Measurements from ENCODE around the gene SDK1.

The SDK1 gene

DNA sequence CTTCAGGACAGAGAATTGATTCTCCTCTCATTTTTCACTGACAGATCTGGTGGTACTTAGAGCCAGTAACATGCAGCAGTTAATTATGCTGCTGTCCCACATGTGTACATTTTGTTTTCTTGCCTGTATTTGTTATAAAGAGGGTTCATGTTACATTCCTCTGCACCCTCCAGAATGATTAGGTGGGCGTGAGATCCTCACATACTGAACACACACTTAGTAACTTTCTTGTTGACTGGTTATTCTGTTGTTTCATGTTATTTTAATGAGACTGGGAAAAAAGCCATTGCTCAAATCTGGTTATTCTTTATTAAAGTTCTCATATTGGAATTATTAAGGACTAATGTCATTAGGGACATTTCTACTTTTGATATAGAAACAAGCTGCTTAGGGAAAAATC, 409.1 kb downstream of the SDK1 start:
- Histone ChIP-seq H3K9me3 (ENCODE audit: control insufficient read depth, low read length) (no peaks in the 10 kb centered on the region), H3K4me3 (ENCODE audit: low read length) (no peak overlapping the region), H3K9ac (ENCODE audit: low read length) (no peak overlapping the region), H3K27me3 (ENCODE audit: control insufficient read depth, insufficient read depth, low read length) (peaks cover 6% of the 10 kb centered on the region), H3K4me1 (ENCODE audit: control insufficient read depth, insufficient read depth, low read length) (peaks cover 9% of the 10 kb centered on the region), H3K36me3 (ENCODE audit: control insufficient read depth, insufficient read depth, low read length) (no peaks in the 10 kb centered on the region)

DNA sequence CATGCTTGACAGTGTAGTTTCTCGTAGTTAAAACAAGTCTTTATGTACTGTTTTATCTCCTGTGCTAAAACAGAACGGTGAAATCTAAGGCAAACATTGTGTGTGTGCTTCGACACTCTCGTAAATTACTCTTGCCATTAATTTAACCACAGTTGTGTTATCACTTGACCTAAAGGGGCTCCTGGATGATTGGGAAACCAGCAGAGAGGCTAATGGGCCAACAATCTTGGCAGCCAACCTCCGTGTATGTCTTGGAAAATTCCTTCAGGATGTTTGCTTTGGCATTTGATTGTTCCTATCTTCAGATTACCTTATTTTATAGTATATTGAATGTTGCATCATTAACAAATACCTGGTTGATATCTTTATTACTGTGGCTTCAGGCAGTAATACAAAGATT, 409.5 kb downstream of the SDK1 start:
- no peak overlapping the region for H3K4me3 ChIP-seq (ENCODE audit: low read length)
- peaks cover 9% of the 10 kb centered on the region for H3K4me1 ChIP-seq (ENCODE audit: control insufficient read depth, insufficient read depth, low read length)
- peaks cover 6% of the 10 kb centered on the region for H3K27me3 ChIP-seq (ENCODE audit: control insufficient read depth, insufficient read depth, low read length)
- H3K9ac ChIP-seq (ENCODE audit: low read length) = no peak overlapping the region
- no peaks in the 10 kb centered on the region for H3K9me3 ChIP-seq (ENCODE audit: control insufficient read depth, low read length)
- no peaks in the 10 kb centered on the region for H3K36me3 ChIP-seq (ENCODE audit: control insufficient read depth, insufficient read depth, low read length)

DNA sequence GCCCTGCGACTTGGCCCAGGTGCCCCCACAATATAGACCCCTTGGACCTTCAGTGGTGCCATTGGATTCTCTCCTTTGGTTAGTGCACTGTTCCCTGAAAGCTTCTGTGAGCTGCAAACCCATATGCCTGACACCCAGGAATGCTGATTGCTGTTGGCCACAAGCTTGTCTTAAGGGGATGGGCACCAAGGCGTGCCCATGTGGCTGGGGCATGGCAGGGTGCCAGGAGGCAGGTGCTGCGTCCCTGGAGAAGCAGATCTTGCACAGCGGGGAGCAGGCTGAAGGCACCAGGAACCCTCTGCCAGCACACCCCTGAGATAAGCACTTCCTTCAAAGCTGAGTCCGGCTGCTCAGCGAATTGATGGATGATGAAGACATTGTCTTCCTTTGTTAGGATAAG, 411.8 kb downstream of the SDK1 start:
- Histone ChIP-seq H3K9ac (ENCODE audit: low read length) (no peak overlapping the region), H3K36me3 (ENCODE audit: control insufficient read depth, insufficient read depth, low read length) (no peaks in the 10 kb centered on the region), H3K27me3 (ENCODE audit: control insufficient read depth, insufficient read depth, low read length) (peaks cover 6% of the 10 kb centered on the region), H3K4me3 (ENCODE audit: low read length) (no peak overlapping the region), H3K4me1 (ENCODE audit: control insufficient read depth, insufficient read depth, low read length) (peaks cover 9% of the 10 kb centered on the region), H3K9me3 (ENCODE audit: control insufficient read depth, low read length) (no peaks in the 10 kb centered on the region)

DNA sequence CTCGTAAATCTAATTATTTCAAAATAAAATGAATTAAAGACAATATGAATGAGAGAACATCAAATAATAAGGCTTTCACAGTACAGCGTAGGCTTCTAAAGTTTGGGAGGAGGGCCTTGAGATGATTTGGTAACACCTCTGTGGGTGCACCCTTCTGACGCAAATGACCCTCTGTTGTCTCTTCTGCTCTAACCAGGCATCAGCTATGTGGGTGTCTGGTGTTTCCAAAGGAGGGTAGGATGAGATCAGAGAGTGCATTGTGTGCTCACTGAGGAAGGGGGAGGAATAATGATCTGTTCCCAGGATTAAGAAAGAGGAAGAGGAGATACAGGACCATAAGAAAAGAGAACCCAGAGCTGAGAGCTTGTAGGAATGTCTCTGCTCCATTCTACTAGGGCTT, 420.4 kb downstream of the SDK1 start:
- no peaks in the 10 kb centered on the region for H3K4me1 ChIP-seq (ENCODE audit: control insufficient read depth, insufficient read depth, low read length)
- H3K36me3 ChIP-seq (ENCODE audit: control insufficient read depth, insufficient read depth, low read length) = no peaks in the 10 kb centered on the region
- H3K9ac ChIP-seq (ENCODE audit: low read length) = no peak overlapping the region
- no peak overlapping the region for H3K4me3 ChIP-seq (ENCODE audit: low read length)
- no peaks in the 10 kb centered on the region for H3K9me3 ChIP-seq (ENCODE audit: control insufficient read depth, low read length)
- H3K27me3 ChIP-seq (ENCODE audit: control insufficient read depth, insufficient read depth, low read length) = no peaks in the 10 kb centered on the region

DNA sequence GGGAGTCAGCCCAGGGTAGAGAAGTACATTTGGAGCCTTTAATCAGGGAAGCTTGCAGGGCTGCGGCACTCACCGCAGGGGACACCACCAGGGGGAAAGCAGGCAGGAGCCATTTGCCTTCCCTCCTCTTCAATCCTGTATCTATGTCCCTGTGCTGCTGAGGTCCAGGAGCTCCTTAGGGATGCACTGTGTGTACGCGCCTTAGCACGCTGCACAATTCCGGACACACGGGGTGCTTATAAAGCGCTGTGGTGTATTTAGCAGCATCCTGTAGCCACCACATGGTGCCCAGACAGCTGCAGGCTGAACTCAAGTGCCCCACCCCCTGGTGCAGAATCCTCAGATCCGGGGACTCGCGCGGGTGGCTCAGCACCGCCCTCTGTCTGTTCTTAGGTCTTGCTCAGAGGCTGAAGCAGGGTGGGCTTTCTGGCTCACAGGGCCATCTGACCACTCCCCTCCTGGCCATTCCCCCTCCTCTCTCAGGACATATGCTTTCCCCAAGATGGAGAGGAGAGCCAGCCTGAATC, 421.4 kb downstream of the SDK1 start:
- Histone ChIP-seq H3K9ac (ENCODE audit: low read length) (no peak overlapping the region), H3K27me3 (ENCODE audit: control insufficient read depth, insufficient read depth, low read length) (no peaks in the 10 kb centered on the region), H3K4me3 (ENCODE audit: low read length) (no peak overlapping the region)

DNA sequence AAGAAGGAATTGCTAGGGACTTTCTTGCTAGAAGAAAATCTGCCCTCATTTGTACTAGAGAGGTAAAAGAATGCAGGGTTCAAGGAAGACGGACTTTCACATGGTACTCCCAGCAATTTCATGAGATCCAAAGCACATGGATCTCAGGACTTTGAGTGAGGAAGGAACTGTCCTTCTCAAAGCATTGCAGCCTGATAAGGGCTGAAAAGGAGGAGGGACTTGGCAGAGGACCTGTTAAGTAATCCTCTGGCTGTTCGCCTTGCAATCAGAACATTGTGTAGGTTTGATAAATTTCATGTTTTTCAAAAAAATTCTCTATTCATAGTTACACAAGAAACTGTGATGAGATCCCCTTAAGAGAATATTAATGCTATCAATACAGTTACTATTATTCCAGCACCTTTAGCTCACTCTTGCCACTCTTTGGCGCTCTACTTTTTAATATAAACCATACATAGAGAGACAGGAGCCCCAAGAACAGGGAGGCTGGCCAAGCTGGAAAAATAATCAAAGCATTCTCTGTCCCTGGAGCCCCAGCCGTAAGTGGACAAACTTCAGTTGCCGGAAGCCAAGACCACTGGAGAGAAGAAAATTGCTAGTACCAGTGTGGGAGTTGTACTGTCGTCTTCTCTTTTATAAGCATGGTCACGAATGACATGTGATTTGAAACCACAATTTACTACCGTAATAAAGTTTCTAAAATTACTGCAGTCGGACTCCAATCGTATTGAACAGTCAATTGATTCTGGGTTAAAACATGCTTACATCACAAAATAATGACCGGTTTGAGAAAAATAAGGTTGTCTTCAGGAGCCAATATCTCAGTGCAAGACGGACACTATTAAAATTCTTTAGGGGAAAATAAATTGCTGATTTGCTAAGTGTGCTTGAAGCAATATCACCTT, 424.4 kb downstream of the SDK1 start:
- Histone ChIP-seq H3K4me1 (ENCODE audit: control insufficient read depth, insufficient read depth, low read length) (no peaks in the 10 kb centered on the region), H3K9me3 (ENCODE audit: control insufficient read depth, low read length) (no peaks in the 10 kb centered on the region), H3K27me3 (ENCODE audit: control insufficient read depth, insufficient read depth, low read length) (no peaks in the 10 kb centered on the region), H3K36me3 (ENCODE audit: control insufficient read depth, insufficient read depth, low read length) (no peaks in the 10 kb centered on the region), H3K4me3 (ENCODE audit: low read length) (no peak overlapping the region), H3K9ac (ENCODE audit: low read length) (no peak overlapping the region)

More for the DNA sequence above, 421.4 kb downstream of the SDK1 start:
- H3K4me1 ChIP-seq (ENCODE audit: control insufficient read depth, insufficient read depth, low read length) = no peaks in the 10 kb centered on the region
- no peaks in the 10 kb centered on the region for H3K36me3 ChIP-seq (ENCODE audit: control insufficient read depth, insufficient read depth, low read length)
- no peaks in the 10 kb centered on the region for H3K9me3 ChIP-seq (ENCODE audit: control insufficient read depth, low read length)

DNA sequence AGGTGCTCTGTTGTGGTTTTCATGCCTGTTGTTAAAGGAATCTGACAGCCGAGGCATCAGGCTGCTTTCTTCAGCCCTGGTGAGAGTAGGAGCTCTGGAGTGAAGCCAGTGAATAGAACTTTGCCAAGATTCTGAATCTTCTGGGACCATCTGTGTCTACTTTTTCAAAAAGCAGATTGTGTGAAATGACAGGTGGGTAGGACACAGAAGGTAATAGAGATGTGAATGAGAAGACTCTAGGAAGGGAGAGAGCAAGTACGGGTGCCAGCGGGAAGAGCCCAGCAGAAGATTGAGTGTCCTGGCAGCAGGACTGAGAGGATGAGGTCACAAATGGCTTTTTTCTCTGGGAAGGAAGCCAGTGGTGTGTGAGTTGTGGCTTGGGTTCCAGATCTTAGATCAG, 429.2 kb downstream of the SDK1 start:
- no peaks in the 10 kb centered on the region for H3K4me1 ChIP-seq (ENCODE audit: control insufficient read depth, insufficient read depth, low read length)
- no peaks in the 10 kb centered on the region for H3K36me3 ChIP-seq (ENCODE audit: control insufficient read depth, insufficient read depth, low read length)

DNA sequence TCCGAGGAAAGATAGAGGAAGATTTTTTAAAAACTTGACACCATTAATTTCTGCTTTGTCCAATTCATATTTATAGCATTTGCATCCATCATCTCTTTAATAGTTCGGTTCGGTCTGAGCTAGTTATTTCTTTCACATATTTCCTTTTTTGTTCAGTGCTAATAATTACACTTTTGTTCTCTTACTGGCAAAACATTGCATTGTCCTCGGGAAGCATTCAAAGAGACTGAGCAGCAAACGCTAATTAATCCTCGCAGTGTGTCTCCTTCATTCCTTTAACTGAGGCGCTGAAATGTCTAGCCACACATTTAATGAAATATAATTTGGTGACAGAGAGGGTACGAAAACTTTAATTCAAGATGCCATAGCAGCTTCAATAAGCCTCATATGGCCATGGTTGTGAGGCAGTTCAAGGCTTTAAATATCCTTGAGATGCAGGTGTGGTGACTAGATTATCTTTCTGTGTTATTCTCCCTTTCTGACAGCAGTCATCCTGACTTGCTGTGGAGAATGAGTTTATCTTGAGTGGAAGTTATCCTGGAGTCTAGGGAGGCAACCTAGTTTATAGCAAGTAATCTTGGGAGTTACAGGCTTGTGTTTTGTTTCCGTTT, 431.4 kb downstream of the SDK1 start:
- Histone ChIP-seq H3K9ac (ENCODE audit: low read length) (no peak overlapping the region), H3K27me3 (ENCODE audit: control insufficient read depth, insufficient read depth, low read length) (no peaks in the 10 kb centered on the region), H3K4me1 (ENCODE audit: control insufficient read depth, insufficient read depth, low read length) (no peaks in the 10 kb centered on the region), H3K4me3 (ENCODE audit: low read length) (no peak overlapping the region), H3K9me3 (ENCODE audit: control insufficient read depth, low read length) (no peaks in the 10 kb centered on the region), H3K36me3 (ENCODE audit: control insufficient read depth, insufficient read depth, low read length) (no peaks in the 10 kb centered on the region)

More for the DNA sequence above, 429.2 kb downstream of the SDK1 start:
- H3K4me3 ChIP-seq (ENCODE audit: low read length) = no peak overlapping the region
- H3K9ac ChIP-seq (ENCODE audit: low read length) = no peak overlapping the region
- H3K27me3 ChIP-seq (ENCODE audit: control insufficient read depth, insufficient read depth, low read length) = no peaks in the 10 kb centered on the region
- H3K9me3 ChIP-seq (ENCODE audit: control insufficient read depth, low read length) = no peaks in the 10 kb centered on the region

DNA sequence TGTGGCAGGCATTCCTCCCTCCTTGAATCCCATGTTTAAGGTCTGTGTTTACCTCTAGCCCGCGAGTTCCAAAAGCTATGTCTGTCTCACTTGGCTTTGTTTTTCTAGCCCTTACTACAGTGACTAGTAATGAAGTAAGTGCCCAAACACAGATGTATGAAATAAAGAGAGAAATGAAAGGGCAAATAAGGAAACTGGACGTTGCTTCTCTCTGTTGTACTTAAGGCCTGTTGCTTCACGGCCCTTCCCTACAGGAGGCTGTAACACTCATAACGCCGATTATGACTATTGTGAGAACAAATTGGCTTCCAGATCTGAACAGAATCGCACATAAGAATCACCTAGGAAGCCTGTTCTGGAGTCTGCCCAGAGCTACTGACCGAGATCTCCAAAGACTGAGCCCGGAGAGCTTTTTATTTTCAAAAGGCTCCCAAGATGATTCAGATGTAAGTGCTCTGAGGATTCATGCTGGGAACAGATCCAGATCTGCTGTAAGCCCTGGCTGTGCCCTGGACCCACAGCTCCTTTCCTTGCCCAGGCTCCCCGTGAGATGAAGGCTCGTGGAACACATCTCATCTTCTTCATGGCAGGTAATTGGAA, 432.6 kb downstream of the SDK1 start:
- Histone ChIP-seq H3K36me3 (ENCODE audit: control insufficient read depth, insufficient read depth, low read length) (no peaks in the 10 kb centered on the region), H3K4me3 (ENCODE audit: low read length) (no peak overlapping the region), H3K4me1 (ENCODE audit: control insufficient read depth, insufficient read depth, low read length) (no peaks in the 10 kb centered on the region), H3K27me3 (ENCODE audit: control insufficient read depth, insufficient read depth, low read length) (no peaks in the 10 kb centered on the region), H3K9me3 (ENCODE audit: control insufficient read depth, low read length) (no peaks in the 10 kb centered on the region), H3K9ac (ENCODE audit: low read length) (no peak overlapping the region)

DNA sequence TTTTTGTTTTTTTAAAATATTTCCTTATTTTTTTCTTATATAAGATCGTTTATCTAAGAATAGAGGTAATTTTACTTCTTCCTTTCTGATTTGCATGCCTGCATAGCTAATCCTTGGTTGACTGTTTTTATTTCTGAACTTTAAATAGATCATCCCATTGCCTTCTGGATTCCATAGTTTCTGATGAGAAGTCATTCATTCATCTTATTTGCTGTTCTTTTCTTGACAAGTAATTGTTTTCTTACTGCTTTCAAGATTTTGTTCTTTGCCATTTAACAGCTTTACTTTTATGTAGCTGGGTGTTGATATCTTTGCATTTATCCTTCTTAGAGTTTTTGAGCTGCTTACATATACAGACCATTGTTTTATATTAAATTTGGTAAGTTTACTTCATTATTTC, 437.9 kb downstream of the SDK1 start:
- Histone ChIP-seq H3K4me3 (ENCODE audit: low read length) (no peak overlapping the region), H3K27me3 (ENCODE audit: control insufficient read depth, insufficient read depth, low read length) (no peaks in the 10 kb centered on the region), H3K9ac (ENCODE audit: low read length) (no peak overlapping the region), H3K36me3 (ENCODE audit: control insufficient read depth, insufficient read depth, low read length) (no peaks in the 10 kb centered on the region), H3K9me3 (ENCODE audit: control insufficient read depth, low read length) (no peaks in the 10 kb centered on the region), H3K4me1 (ENCODE audit: control insufficient read depth, insufficient read depth, low read length) (peaks cover 4% of the 10 kb centered on the region)

DNA sequence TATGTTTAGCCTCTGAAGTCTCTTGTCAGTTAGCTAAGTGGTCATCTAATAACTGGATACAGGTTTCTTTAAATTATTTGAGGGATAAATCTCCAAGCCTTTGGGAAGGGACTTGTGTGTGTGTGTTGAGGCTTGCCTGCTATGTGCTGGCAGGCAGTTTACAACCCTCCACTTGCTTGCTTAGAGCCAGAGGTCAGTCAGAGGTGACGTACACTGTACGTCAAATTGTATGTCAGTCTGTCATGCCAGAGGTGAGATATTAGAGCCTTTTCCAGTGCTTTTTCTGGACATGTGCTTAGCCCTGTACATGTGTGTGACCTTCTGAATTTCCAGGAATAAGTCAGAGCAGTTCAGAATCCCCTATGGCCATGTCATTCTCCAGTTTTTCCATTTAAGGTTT, 438.9 kb downstream of the SDK1 start:
- Histone ChIP-seq H3K27me3 (ENCODE audit: control insufficient read depth, insufficient read depth, low read length) (no peaks in the 10 kb centered on the region), H3K9me3 (ENCODE audit: control insufficient read depth, low read length) (no peaks in the 10 kb centered on the region), H3K4me1 (ENCODE audit: control insufficient read depth, insufficient read depth, low read length) (peaks cover 4% of the 10 kb centered on the region), H3K9ac (ENCODE audit: low read length) (no peak overlapping the region), H3K36me3 (ENCODE audit: control insufficient read depth, insufficient read depth, low read length) (no peaks in the 10 kb centered on the region), H3K4me3 (ENCODE audit: low read length) (no peak overlapping the region)

DNA sequence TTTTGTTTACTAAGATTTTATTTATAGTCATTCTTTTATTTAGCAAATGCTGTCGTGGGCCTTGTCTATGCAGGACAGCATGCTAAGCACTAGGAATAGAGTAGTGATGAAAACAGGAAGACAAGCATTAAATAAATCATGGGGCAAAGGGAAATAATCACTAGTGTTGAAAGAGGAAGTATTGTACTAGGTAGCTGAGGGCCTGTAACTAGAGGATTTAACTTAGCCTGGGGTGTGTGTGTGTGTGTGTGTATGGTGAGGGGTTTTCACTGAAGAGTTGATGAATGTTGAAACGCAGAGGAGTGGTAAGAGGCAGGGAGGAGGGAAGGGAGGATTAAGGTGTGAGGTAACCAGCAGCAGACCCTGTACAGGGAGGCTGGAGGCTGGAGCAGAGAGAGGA, 446.4 kb downstream of the SDK1 start:
- no peaks in the 10 kb centered on the region for H3K36me3 ChIP-seq (ENCODE audit: control insufficient read depth, insufficient read depth, low read length)
- peaks cover under 1% of the 10 kb centered on the region for H3K4me1 ChIP-seq (ENCODE audit: control insufficient read depth, insufficient read depth, low read length)
- H3K27me3 ChIP-seq (ENCODE audit: control insufficient read depth, insufficient read depth, low read length) = no peaks in the 10 kb centered on the region
- no peak overlapping the region for H3K4me3 ChIP-seq (ENCODE audit: low read length)
- no peaks in the 10 kb centered on the region for H3K9me3 ChIP-seq (ENCODE audit: control insufficient read depth, low read length)
- H3K9ac ChIP-seq (ENCODE audit: low read length) = no peak overlapping the region

Measured in mucosa of stomach (tissue), 1 donor.